Mesenchymal stem cell (in vitro differentiated cells and primary cell): Measurements from ENCODE around the gene ARFGAP1.

Experiments
- DNase-seq: peaks from one replicate; pipeline ENCODE4 v3.0.0-alpha.2; 2013
- H2AFZ ChIP-seq: one replicate; pipeline ENCODE4 v1.6.1; 2013; ENCODE audit warnings: low read depth, mild to moderate bottlenecking, control low read depth, inconsistent platforms, low read length, moderate library complexity
- H2AK5ac ChIP-seq: 2 replicates; pipeline ENCODE4 v1.6.1; 2013; ENCODE audit warnings: low read length, moderate library complexity, mild to moderate bottlenecking, inconsistent platforms; ENCODE audit not compliant: severe bottlenecking
- H2BK120ac ChIP-seq: one replicate; pipeline ENCODE4 v1.6.1; 2013; ENCODE audit warnings: low read depth, mild to moderate bottlenecking, inconsistent platforms, low read length, moderate library complexity
- H2BK12ac ChIP-seq, 2 experiments: one replicate each; pipeline ENCODE4 v1.6.1; 2013; ENCODE audit warnings: inconsistent platforms in 2 of 2, low read length in 2 of 2, mild to moderate bottlenecking in 2 of 2, moderate library complexity in 2 of 2, control low read depth in 1 of 2
- H2BK15ac ChIP-seq: one replicate; pipeline ENCODE4 v1.6.1; 2013; ENCODE audit warnings: mild to moderate bottlenecking, low read depth, inconsistent platforms; ENCODE audit not compliant: poor library complexity, severe bottlenecking
- H2BK5ac ChIP-seq: 2 replicates; pipeline ENCODE4 v1.6.1; 2013; ENCODE audit warnings: low read depth, mild to moderate bottlenecking, low read length, control low read depth, inconsistent platforms; ENCODE audit not compliant: poor library complexity, severe bottlenecking
- H3K14ac ChIP-seq, 2 experiments: one replicate each; pipeline ENCODE4 v1.6.1; 2013; ENCODE audit warnings: inconsistent platforms in 2 of 2, low read length in 2 of 2, control low read depth in 1 of 2, mild to moderate bottlenecking in 1 of 2, moderate library complexity in 1 of 2
- H3K18ac ChIP-seq, 2 experiments: one replicate each; pipeline ENCODE4 v1.6.1; 2013; ENCODE audit warnings: inconsistent platforms in 2 of 2, low read length in 2 of 2, control low read depth in 1 of 2, low read depth in 1 of 2, mild to moderate bottlenecking in 1 of 2
- H3K23ac ChIP-seq, 2 experiments: one replicate each; pipeline ENCODE4 v1.6.1; 2013; ENCODE audit warnings: inconsistent platforms in 2 of 2, low read length in 2 of 2, mild to moderate bottlenecking in 2 of 2, moderate library complexity in 2 of 2, control low read depth in 1 of 2
- H3K27ac ChIP-seq: 2 replicates; pipeline ENCODE4 v1.5.1; 2013; ENCODE audit warnings: mild to moderate bottlenecking, moderate library complexity, low read length, control low read depth, inconsistent platforms; ENCODE audit not compliant: poor library complexity, severe bottlenecking
- H3K27me3 ChIP-seq, 2 experiments: 2 replicates each; pipeline versions ENCODE4 v1.6.1 to v1.7.0; 2013; ENCODE audit warnings: low read length in 2 of 2, mild to moderate bottlenecking in 2 of 2, moderate library complexity in 2 of 2, control low read depth in 1 of 2, inconsistent platforms in 1 of 2; ENCODE audit not compliant: control insufficient read depth in 1 of 2, insufficient read depth in 1 of 2
- H3K36me3 ChIP-seq, 2 experiments: 2 replicates each; pipeline versions ENCODE4 v1.6.1 to v1.7.0; 2013; ENCODE audit warnings: low read length in 2 of 2, control low read depth in 1 of 2, inconsistent platforms in 1 of 2, low read depth in 1 of 2, mild to moderate bottlenecking in 1 of 2; ENCODE audit not compliant: insufficient read depth in 2 of 2, control insufficient read depth in 1 of 2
- H3K4ac ChIP-seq, 2 experiments: one replicate each; pipeline ENCODE4 v1.6.1; 2013; ENCODE audit warnings: inconsistent platforms in 2 of 2, low read length in 2 of 2, mild to moderate bottlenecking in 2 of 2, moderate library complexity in 2 of 2, control low read depth in 1 of 2, low read depth in 1 of 2
- H3K4me1 ChIP-seq: 2 replicates; pipeline ENCODE4 v1.6.1; 2013; ENCODE audit warnings: low read depth, low read length, control low read depth; ENCODE audit not compliant: control insufficient read depth, insufficient read depth
- H3K4me2 ChIP-seq: 2 replicates; pipeline ENCODE4 v1.6.1; 2013; ENCODE audit warnings: low read length, mild to moderate bottlenecking, inconsistent platforms; ENCODE audit not compliant: poor library complexity, severe bottlenecking
- H3K4me3 ChIP-seq, 2 experiments: 2 replicates each; pipeline versions ENCODE4 v1.5.1 to v1.7.0; 2013; ENCODE audit warnings: low read length in 2 of 2, mild to moderate bottlenecking in 2 of 2, control low read depth in 1 of 2, low read depth in 1 of 2; ENCODE audit not compliant: insufficient read depth in 1 of 2
- H3K79me1 ChIP-seq: replicated peaks from 2 replicates; pipeline ENCODE4 v1.6.1; 2013; ENCODE audit warnings: mild to moderate bottlenecking, control low read depth, low read length, inconsistent platforms; ENCODE audit not compliant: poor library complexity, severe bottlenecking
- H3K9ac ChIP-seq: 2 replicates; pipeline ENCODE4 v1.7.0; 2013; ENCODE audit warnings: mild to moderate bottlenecking, low read length, moderate library complexity
- H3K9me3 ChIP-seq: 2 replicates; pipeline ENCODE4 v1.7.0; 2013; ENCODE audit warnings: mild to moderate bottlenecking, low read length; ENCODE audit not compliant: control insufficient read depth
- H4K8ac ChIP-seq: one replicate; pipeline ENCODE4 v1.6.1; 2013; ENCODE audit warnings: inconsistent platforms, mild to moderate bottlenecking, low read length, moderate library complexity
- H4K91ac ChIP-seq: one replicate; pipeline ENCODE4 v1.6.1; 2013; ENCODE audit warnings: mild to moderate bottlenecking, low read length, inconsistent platforms
- WGBS: methylation state at CpG from one replicate; pipeline ENCODE4 v1.1.7; 2013; ENCODE audit warnings: mixed read lengths; 5-methylcytosine and 5-hydroxymethylcytosine counted together

Gene ARFGAP1

GRCh38 chr20:63240004-63240403, 32.6 kb upstream of the ARFGAP1 start:
- Histone ChIP-seq H3K27ac (no peak overlapping the region), H3K4me1 (peaks cover 41% of the 10 kb centered on the region), H3K9me3 (no peaks in the 10 kb centered on the region), H2BK12ac (no peak overlapping the region), H3K9ac (no peak overlapping the region), H3K4me3 (no peak overlapping the region), H3K18ac (no peak overlapping the region), H3K4ac (no peak overlapping the region), H3K23ac (no peak overlapping the region), H2AFZ (no peak overlapping the region), H2BK15ac (no peak overlapping the region), H3K36me3 (peaks cover 0 to 40% of the 10 kb centered on the region in 2 experiments), H3K4me2 (no peak overlapping the region), H2BK120ac (no peak overlapping the region), H2BK5ac (no peak overlapping the region), H3K14ac (no peak overlapping the region), H4K8ac (no peak overlapping the region), H3K79me1 (no peaks in the 10 kb centered on the region), H3K27me3 (peaks cover 0 to 24% of the 10 kb centered on the region in 2 experiments), H2AK5ac (no peak overlapping the region), H4K91ac (no peak overlapping the region)
- no peak for DNase-seq
- WGBS: 93% methylated on average over 11 of the region's 11 CpGs

DNA sequence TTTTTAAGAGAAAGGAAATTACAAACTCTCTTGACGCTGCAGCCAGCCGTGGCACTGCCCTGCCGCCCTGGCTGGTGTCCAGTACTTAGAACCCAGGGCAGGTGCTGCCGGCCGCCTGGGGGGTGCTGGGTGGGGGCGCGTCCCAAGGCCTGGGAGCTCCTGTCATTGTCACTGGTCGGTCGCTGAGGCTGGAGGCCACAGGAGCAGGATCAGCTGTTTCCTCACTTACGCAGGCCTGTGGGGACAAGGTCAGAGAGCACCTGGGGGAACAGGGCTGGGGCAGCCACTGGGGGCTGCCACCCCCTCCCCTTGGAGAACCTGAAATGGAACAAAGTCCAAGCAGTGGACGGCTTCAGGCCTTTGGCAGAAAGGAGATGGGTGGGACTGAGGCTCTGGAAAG, 31.3 kb upstream of the ARFGAP1 start:
- peak overlapping the region; percentile 44 for H2AK5ac ChIP-seq
- WGBS: 73% methylated on average over 11 of the region's 11 CpGs
- H3K79me1 ChIP-seq: no peaks in the 10 kb centered on the region
- peaks cover 0 to 25% of the 10 kb centered on the region in 2 experiments for H3K27me3 ChIP-seq
- H3K9ac ChIP-seq: no peak overlapping the region
- H3K9me3 ChIP-seq: no peaks in the 10 kb centered on the region
- H2BK15ac ChIP-seq: peak overlapping the region; percentile 36
- H3K4me1 ChIP-seq: peaks cover 34% of the 10 kb centered on the region
- DNase-seq: no peak
- no peak overlapping the region for H3K4ac ChIP-seq
- H3K18ac ChIP-seq: no peak overlapping the region
- no peak overlapping the region for H3K4me3 ChIP-seq
- H3K14ac ChIP-seq: no peak overlapping the region
- H2AFZ ChIP-seq: no peak overlapping the region
- no peak overlapping the region for H3K23ac ChIP-seq
- H2BK5ac ChIP-seq: no peak overlapping the region
- no peak overlapping the region for H2BK120ac ChIP-seq
- no peak overlapping the region for H4K8ac ChIP-seq
- H3K36me3 ChIP-seq: peaks cover 0 to 50% of the 10 kb centered on the region in 2 experiments
- H3K4me2 ChIP-seq: no peak overlapping the region
- no peak overlapping the region for H3K27ac ChIP-seq
- H2BK12ac ChIP-seq: no peak overlapping the region
- no peak overlapping the region for H4K91ac ChIP-seq

- H3K4me1 ChIP-seq: peaks cover 44% of the 10 kb centered on the region
Measured at GRCh38 chr20:63242736-63243135, 29.9 kb upstream of the ARFGAP1 start.

GRCh38 chr20:63243604-63244247, 28.9 kb upstream of the ARFGAP1 start:
- Histone ChIP-seq H3K4me3 (no peak overlapping the region), H2AK5ac (no peak overlapping the region), H3K9ac (no peak overlapping the region), H3K4ac (no peak overlapping the region), H2BK120ac (no peak overlapping the region), H2AFZ (no peak overlapping the region), H3K9me3 (no peaks in the 10 kb centered on the region), H2BK12ac (peak overlapping the region in 1 of 2 experiments; percentile 22), H3K4me1 (peaks cover 48% of the 10 kb centered on the region), H3K4me2 (no peak overlapping the region), H3K79me1 (peaks cover 6% of the 10 kb centered on the region), H2BK5ac (no peak overlapping the region), H4K8ac (no peak overlapping the region), H3K27me3 (peaks cover 0 to 49% of the 10 kb centered on the region in 2 experiments), H3K36me3 (peaks cover 0 to 74% of the 10 kb centered on the region in 2 experiments), H3K23ac (no peak overlapping the region), H3K14ac (no peak overlapping the region), H2BK15ac (peak overlapping the region; percentile 74), H4K91ac (no peak overlapping the region), H3K18ac (no peak overlapping the region), H3K27ac (no peak overlapping the region)
- 89% methylated on average over 25 of the region's 25 CpGs for WGBS
- no peak for DNase-seq

More at GRCh38 chr20:63242736-63243135, 29.9 kb upstream of the ARFGAP1 start:
- peaks cover 0 to 40% of the 10 kb centered on the region in 2 experiments for H3K27me3 ChIP-seq
- no peak overlapping the region for H4K91ac ChIP-seq
- peak overlapping the region; percentile 17 for H2BK15ac ChIP-seq
- H3K9ac ChIP-seq: no peak overlapping the region
- no peak overlapping the region for H3K18ac ChIP-seq
- H3K79me1 ChIP-seq: no peaks in the 10 kb centered on the region
- no peak overlapping the region for H2AK5ac ChIP-seq
- H2BK5ac ChIP-seq: no peak overlapping the region
- WGBS: 93% methylated on average over 21 of the region's 21 CpGs
- H3K9me3 ChIP-seq: no peaks in the 10 kb centered on the region
- no peak overlapping the region for H2BK120ac ChIP-seq
- no peak overlapping the region for H3K4me3 ChIP-seq
- no peak overlapping the region for H3K27ac ChIP-seq
- peaks cover 0 to 64% of the 10 kb centered on the region in 2 experiments for H3K36me3 ChIP-seq
- DNase-seq: no peak
- no peak overlapping the region for H3K4ac ChIP-seq
- no peak overlapping the region for H2BK12ac ChIP-seq
- H3K23ac ChIP-seq: no peak overlapping the region
- H4K8ac ChIP-seq: no peak overlapping the region
- no peak overlapping the region for H3K4me2 ChIP-seq
- no peak overlapping the region for H2AFZ ChIP-seq
- no peak overlapping the region for H3K14ac ChIP-seq
